SK-N-MC (cell line): ENCODE data around the gene MAEA.

Source experiments
- EZH2 ChIP-seq: fragments of 200-600 bp; sonication (generic); IDR thresholded peaks from one replicate; pipeline ENCODE4 v1.6.1; 2017; ENCODE audit warnings: antibody characterized with exemption
- FOXP2 ChIP-seq: optimal IDR thresholded peaks from 2 replicates; pipeline ENCODE3; 2011; ENCODE audit warnings: mild to moderate bottlenecking, moderate library complexity; ENCODE audit not compliant: insufficient read depth; ENCODE audit errors: extremely low read length, control extremely low read depth
- POLR2AphosphoS5 ChIP-seq: IDR thresholded peaks from 2 replicates; pipeline ENCODE4 v1.6.1; 2012; ENCODE audit warnings: mild to moderate bottlenecking, low read depth, low read length, borderline replicate concordance

GRCh38 chr4:1246901-1247863, 42.5 kb upstream of the MAEA start:
- TF ChIP-seq POLR2AphosphoS5 (no peak), EZH2 (no peak), FOXP2 (no peak)
